Superior temporal gyrus (tissue), 1 donor: ENCODE results near the gene PRKCZ.

ENCODE experiments used
- DNase-seq: peaks from one replicate; pipeline ENCODE4 v3.0.0-alpha.2; 2016; ENCODE audit errors: extremely low spot score

PRKCZ gene

DNA sequence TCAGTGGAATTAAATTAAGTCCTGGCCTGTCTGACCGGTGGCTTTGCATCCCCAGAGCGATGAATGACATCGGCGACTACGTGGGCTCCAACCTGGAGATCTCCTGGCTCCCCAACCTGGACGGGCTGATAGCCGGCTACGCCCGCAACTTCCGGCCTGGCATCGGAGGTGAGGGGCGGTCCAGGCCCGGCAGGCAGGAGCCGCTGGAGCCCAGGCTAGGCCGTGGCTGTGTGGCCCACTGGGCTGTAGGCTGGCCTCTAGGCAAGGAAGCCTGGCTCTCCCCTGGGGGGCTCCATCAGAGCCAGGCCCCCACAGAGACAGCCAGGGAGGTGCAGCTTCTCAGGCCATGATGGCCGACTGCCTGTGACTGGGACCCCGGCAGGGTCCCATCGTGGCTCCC is 25.3 kb upstream of the PRKCZ start:
- no peak for DNase-seq

- no peak for DNase-seq
These were observed 24.7 kb upstream of the PRKCZ start for GRCh38 chr1:2025491-2025981.

GRCh38 chr1:2027961-2028583 is 22.1 kb upstream of the PRKCZ start:
- no peak for DNase-seq

GRCh38 chr1:2028870-2029560 is 21.2 kb upstream of the PRKCZ start:
- no peak for DNase-seq

GRCh38 chr1:2029561-2029960 is 20.6 kb upstream of the PRKCZ start:
- DNase-seq = no peak

GRCh38 chr1:2030076-2030871 is 19.9 kb upstream of the PRKCZ start:
- no peak for DNase-seq

DNA sequence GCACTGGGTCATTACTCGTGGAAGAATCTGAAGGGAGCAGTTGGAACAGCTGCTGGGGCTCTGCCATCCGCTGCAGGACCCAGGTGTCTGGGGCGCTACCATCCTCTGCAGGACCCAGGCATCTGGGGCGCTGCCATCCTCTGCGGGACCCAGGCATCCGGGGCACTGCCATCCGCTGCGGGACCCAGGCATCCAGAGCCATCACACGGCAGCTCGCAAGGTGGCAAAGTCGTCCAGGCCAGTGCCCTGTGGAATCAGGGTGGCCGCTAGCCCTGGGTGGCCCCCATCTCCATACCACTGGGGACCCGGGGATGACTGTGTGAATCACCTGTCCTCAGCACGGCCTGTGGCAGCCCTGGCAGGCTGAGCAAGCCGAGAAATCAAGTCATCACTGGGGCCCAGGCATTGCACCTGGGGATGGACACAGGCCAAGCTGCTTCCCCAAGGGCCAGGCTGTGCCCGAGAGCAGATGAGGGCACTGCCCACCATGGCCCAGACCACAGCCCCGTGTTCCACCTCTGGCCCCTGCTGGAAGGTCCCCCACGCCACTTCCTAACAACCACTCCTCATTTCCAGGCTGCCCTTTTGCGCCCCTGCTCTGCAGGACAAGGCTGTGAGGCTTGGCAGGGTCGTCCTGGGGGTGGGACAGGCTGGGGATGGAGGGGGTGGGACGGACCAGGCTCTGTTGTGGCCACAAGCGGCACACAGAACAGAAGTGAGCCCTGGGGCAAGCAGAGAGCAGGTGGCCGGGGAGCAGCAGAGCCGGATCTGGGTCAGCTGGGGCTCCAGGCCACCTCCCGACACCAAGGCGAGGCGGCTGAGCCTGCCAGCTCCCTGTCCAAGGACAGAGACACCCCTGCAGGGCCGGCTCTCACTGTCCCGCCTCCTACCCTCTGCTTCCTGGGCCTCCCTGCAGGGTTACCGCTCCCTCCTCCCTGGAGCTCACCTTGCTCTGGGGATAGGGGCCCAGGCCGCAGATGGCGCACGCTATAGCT is 18.4 kb upstream of the PRKCZ start:
- DNase-seq = no peak

DNA sequence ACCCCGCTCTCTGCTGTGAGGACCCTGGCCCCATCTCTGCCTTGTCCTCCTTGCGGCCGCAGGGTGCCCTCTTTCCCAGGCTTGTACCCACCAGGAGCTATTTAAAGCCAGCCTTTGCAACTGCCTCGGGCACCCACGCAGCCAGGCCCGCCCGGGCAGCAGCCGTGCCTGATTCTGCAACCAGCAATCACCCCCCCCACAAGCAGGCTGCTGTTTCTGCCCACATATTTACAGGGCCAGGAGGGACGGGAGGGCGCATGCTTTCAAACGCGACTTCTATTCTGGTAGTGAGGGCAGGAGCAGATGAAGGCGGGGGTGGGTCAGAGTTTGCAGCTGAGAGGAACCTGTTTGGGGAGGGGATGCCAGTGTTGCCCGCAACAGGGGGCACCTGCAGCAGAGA is 17.5 kb upstream of the PRKCZ start:
- no peak for DNase-seq

- no peak for DNase-seq
These were observed 17.0 kb upstream of the PRKCZ start for GRCh38 chr1:2033165-2033564.

DNA sequence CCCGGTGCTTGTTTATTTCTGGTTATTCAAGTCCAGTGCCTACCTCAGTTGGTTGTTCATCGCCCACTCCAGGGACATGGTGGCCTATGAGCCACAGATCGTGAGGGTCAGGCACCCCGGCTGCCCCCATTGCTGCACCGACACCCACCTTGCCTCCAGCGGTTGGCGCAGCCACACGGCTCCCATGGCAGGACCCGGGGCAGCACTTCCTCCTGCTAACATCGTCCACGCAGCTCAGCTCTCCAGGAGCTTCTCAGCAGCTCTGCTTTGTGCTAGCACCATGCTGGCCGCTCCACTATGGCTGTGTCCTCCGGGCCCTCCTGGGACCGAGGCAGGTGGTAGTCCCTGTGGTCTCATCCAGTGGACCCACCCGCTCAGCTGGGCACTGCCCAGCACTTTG is 13.9 kb upstream of the PRKCZ start:
- DNase-seq = no peak

DNA sequence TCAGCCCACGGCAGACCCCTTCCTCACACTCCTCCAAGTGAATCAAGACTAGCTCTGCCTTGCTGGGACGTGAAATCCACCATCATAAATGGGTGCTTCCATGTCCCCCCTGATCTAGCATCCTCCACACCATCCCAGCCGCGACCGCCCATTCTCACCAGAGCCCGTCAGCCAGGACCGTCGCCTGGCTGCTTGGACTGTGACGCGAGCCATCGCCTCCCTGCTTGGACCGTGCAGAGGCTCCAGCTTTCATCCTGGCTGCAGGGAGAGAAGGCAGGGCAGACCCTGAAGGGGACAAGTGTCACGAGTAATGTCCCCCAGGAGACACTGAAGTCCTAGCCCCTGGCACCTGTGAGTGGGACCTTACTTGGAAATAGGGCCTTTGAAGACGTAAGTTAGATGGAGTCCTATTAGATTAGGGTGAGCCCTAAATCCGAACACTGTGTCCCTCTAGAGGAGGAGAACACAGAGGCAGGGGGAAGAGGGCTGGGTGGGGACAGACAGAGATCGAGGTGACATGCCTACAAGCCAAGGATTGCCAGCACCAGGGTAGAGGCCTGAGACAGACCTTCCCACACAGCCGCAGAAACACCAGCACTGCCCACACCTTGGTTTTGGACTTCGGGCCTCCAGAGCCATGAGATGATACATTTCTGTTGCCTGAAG is 12.8 kb upstream of the PRKCZ start:
- no peak for DNase-seq

GRCh38 chr1:2038229-2038628 is 12.0 kb upstream of the PRKCZ start:
- no peak for DNase-seq

DNA sequence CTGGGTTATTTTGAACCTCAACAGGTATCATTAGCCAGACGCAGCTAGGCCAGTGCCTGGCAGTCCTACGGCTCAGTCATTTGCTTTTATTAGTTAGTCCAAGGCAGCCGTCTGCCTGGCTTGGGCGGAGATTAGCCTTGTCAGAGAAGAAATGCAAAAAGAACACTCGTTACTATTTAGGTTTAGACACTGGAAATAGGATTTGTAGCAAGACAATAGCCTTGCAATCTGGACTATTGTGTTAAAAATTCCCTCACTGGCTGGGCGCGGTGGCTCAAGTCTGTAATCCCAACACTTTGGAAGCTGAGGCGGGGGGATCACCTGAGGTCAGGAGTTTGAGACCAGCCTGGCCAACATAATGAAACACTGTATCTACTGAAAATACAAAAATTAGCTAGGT is 11.0 kb upstream of the PRKCZ start:
- DNase-seq = no peak

GRCh38 chr1:2041305-2041704 is 8.9 kb upstream of the PRKCZ start:
- DNase-seq = no peak

GRCh38 chr1:2041887-2042286 is 8.3 kb upstream of the PRKCZ start:
- DNase-seq = no peak

DNA sequence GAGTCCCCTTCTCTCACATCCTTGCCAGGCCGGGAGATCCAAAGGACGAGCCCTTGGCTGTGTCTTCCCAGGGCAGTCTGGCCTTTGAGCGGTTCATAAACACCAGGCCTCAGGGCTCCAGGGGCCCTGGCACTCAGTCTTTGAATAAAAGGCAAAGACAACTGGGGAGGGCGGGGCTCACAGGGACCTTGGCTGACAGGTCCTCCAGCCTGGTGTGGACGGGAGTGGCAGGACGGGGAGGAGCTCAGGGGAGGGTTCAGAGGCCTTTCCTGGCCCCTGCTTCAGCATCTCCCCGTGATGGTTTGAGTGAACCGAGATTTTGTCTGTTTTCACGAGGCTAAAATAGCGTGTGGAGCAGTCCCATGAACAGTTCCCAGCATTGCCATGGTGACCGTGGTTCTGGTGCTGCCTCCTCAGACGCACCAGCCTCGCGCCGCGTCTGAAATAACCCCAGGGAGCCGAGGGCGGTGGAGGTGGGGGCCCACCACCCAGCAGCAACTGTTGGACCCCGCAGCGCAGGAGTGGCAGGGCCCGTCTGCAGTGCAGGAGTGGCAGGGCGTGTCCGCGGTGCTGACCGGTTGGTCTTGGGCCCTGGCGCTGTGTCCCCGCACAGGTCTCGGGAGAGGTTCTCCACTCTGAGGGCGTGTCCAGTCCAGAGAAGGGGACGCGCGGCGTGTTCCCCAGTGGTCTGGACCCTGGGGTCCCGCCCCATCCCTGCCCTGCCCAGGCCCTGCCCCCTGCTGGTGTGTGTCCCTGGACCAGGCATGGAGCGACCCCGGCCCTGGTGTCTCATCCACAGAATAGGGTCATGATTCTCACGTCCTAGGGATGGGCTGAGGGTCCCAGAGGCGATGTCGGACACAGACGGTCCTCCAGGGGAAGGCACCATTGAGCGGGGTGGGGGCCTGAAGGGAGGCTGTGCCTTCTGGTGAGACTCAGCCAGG is 7.1 kb upstream of the PRKCZ start:
- DNase-seq = no peak

DNA sequence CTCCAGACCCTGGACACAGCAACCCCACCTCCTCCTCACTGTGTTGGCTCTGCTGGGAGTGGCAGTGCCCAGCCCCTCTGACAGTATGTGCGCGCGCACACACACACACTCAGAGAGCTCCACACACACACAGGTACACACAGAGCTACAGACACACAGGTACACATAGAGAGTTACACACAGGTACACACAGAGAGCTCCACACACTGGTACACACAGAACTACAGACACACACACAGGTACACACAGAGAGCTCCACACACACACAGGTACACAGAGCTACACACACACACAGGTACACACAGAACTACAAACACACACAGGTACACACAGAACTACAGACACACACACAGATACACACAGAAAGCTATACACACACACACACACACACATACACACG is 6.3 kb upstream of the PRKCZ start:
- DNase-seq = no peak

GRCh38 chr1:2044510-2045319 is 5.5 kb upstream of the PRKCZ start:
- peak; percentile 76 for DNase-seq
